AG10803 (cell line): Measurements from ENCODE around the gene CTDP1.

Source experiments
- DNase-seq: peaks from one replicate; pipeline ENCODE4 v3.0.0; 2010; ENCODE audit warnings: low read depth
- H3K4me3 ChIP-seq: 2 replicates; pipeline ENCODE4 v1.5.1; 2011; ENCODE audit warnings: mild to moderate bottlenecking, low read length, control low read depth
- CTCF ChIP-seq: conservative IDR thresholded peaks from 2 replicates; pipeline ENCODE4 v1.5.1; 2011; ENCODE audit warnings: mild to moderate bottlenecking, low read length, control low read depth, inconsistent platforms

The CTDP1 gene

GRCh38 chr18:79634593-79635426 lies 44.8 kb upstream of the CTDP1 start:
- H3K4me3 ChIP-seq = no peak overlapping the region
- TF ChIP-seq CTCF = no peak
- no peak for DNase-seq

GRCh38 chr18:79635427-79635726 lies 44.2 kb upstream of the CTDP1 start:
- TF ChIP-seq CTCF = no peak
- H3K4me3 ChIP-seq = no peak overlapping the region
- DNase-seq = no peak

GRCh38 chr18:79637181-79637920 lies 42.3 kb upstream of the CTDP1 start:
- no peak overlapping the region for H3K4me3 ChIP-seq
- no peak for DNase-seq
- no peak for TF ChIP-seq CTCF

- no peak for DNase-seq
- H3K4me3 ChIP-seq = no peak overlapping the region
- TF ChIP-seq CTCF = no peak
Measured at GRCh38 chr18:79637921-79638909, 41.4 kb upstream of the CTDP1 start.

- H3K4me3 ChIP-seq = no peak overlapping the region
- DNase-seq = no peak
- TF ChIP-seq CTCF = 0 out of 2 replicates have a peak, but pooled peaks have one; percentile 9
Measured at GRCh38 chr18:79639072-79639829, 40.4 kb upstream of the CTDP1 start.

- DNase-seq = no peak
- no peak overlapping the region for H3K4me3 ChIP-seq
- TF ChIP-seq CTCF = no peak
Measured at GRCh38 chr18:79640064-79640672, 39.4 kb upstream of the CTDP1 start.
